ENCODE data around the gene KCNJ14.

GRCh38 chr19:48506138-48506733, 50.9 kb downstream of the KCNJ14 start:
- TF ChIP-seq, protein P1, sequence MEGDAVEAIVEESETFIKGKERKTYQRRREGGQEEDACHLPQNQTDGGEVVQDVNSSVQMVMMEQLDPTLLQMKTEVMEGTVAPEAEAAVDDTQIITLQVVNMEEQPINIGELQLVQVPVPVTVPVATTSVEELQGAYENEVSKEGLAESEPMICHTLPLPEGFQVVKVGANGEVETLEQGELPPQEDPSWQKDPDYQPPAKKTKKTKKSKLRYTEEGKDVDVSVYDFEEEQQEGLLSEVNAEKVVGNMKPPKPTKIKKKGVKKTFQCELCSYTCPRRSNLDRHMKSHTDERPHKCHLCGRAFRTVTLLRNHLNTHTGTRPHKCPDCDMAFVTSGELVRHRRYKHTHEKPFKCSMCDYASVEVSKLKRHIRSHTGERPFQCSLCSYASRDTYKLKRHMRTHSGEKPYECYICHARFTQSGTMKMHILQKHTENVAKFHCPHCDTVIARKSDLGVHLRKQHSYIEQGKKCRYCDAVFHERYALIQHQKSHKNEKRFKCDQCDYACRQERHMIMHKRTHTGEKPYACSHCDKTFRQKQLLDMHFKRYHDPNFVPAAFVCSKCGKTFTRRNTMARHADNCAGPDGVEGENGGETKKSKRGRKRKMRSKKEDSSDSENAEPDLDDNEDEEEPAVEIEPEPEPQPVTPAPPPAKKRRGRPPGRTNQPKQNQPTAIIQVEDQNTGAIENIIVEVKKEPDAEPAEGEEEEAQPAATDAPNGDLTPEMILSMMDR (IDR thresholded peaks at IDR 0.05; ENCODE audit: poor library complexity, severe bottlenecking), result peak; percentile 49
- TF ChIP-seq POLR2AphosphoS5 (IDR thresholded peaks at IDR 0.05) (no peak), EP300 (conservative IDR thresholded peaks at IDR 0.05; ENCODE audit: poor library complexity, severe bottlenecking) (no peak), MXI1 (conservative IDR thresholded peaks at IDR 0.05; ENCODE audit: poor library complexity, severe bottlenecking) (no peak), EZH2 (IDR thresholded peaks at IDR 0.05; ENCODE audit: borderline replicate concordance, insufficient read depth, low read length, poor library complexity, severe bottlenecking) (no peak), SMC3 (conservative IDR thresholded peaks at IDR 0.05; ENCODE audit: poor library complexity) (peak; percentile 19), REST (IDR thresholded peaks at IDR 0.05; ENCODE audit: borderline replicate concordance) (no peak), RAD21 (conservative IDR thresholded peaks at IDR 0.05) (no peak), TAF1 (IDR thresholded peaks at IDR 0.05; ENCODE audit: low read depth) (no peak)
